ENCODE measurements around the gene ARHGAP15.

ARHGAP15 gene

GRCh38 chr2:143229952-143230351 is 100.7 kb downstream of the ARHGAP15 start:
- no peak for DNase-seq

- DNase-seq: no peak
These were observed 101.5 kb downstream of the ARHGAP15 start for GRCh38 chr2:143230506-143231253.

- DNase-seq: no peak
These were observed 102.0 kb downstream of the ARHGAP15 start for GRCh38 chr2:143231254-143231645.

- no peak for DNase-seq
These were observed 108.0 kb downstream of the ARHGAP15 start for GRCh38 chr2:143237146-143237777.

- DNase-seq: no peak
These were observed 112.3 kb downstream of the ARHGAP15 start for GRCh38 chr2:143241403-143242088.

- no peak for DNase-seq
These were observed 117.0 kb downstream of the ARHGAP15 start for GRCh38 chr2:143246246-143246645.

- DNase-seq: no peak
These were observed 117.9 kb downstream of the ARHGAP15 start for GRCh38 chr2:143246815-143247744.

GRCh38 chr2:143248631-143249030 is 119.4 kb downstream of the ARHGAP15 start:
- no peak for DNase-seq

- no peak for DNase-seq
These were observed 122.5 kb downstream of the ARHGAP15 start for GRCh38 chr2:143251681-143252080.

- DNase-seq: no peak
These were observed 123.1 kb downstream of the ARHGAP15 start for GRCh38 chr2:143252138-143252907.

GRCh38 chr2:143254110-143254509 is 124.9 kb downstream of the ARHGAP15 start:
- no peak for DNase-seq

- DNase-seq: no peak
These were observed 125.9 kb downstream of the ARHGAP15 start for GRCh38 chr2:143255086-143255485.

- no peak for DNase-seq
These were observed 126.7 kb downstream of the ARHGAP15 start for GRCh38 chr2:143255899-143256298.

- DNase-seq: no peak
These were observed 129.1 kb downstream of the ARHGAP15 start for GRCh38 chr2:143258126-143258892.

GRCh38 chr2:143259368-143259958 is 130.2 kb downstream of the ARHGAP15 start:
- peak; percentile 2 for DNase-seq

- no peak for DNase-seq
These were observed 132.8 kb downstream of the ARHGAP15 start for GRCh38 chr2:143261986-143262385.

GRCh38 chr2:143262389-143262788 is 133.2 kb downstream of the ARHGAP15 start:
- no peak for DNase-seq

- no peak for DNase-seq
These were observed 133.9 kb downstream of the ARHGAP15 start for GRCh38 chr2:143263066-143263625.

GRCh38 chr2:143264851-143265250 is 135.6 kb downstream of the ARHGAP15 start:
- DNase-seq: no peak

GRCh38 chr2:143279672-143280071 is 150.5 kb downstream of the ARHGAP15 start:
- no peak for DNase-seq

Measured in DMS79 (cell line).